Bronchial epithelial cell (primary cell): ENCODE results near the gene MRPL40. TPM values are rescaled to one million over a fixed set of nuclear protein-coding genes. Genes with fewer than 3 reads are reported as not detected.
A peak's percentile ranks its signal among the peaks of the same experiment; 100 is the strongest.

Source experiments
- DNase-seq: peaks from one replicate; pipeline ENCODE4 v3.0.0-alpha.2; 2010; ENCODE audit warnings: low read depth
- FAIRE-seq: peaks from 2 replicates; lab custom pipeline; 2011; peaks lifted over from hg19 to GRCh38; lab: Jason Lieb, UNC
- H3K27me3 ChIP-seq: 2 replicates; pipeline ENCODE4 v1.5.1; 2011; ENCODE audit warnings: low read length; ENCODE audit not compliant: control insufficient read depth, insufficient read depth
- H3K36me3 ChIP-seq: 2 replicates; pipeline ENCODE4 v1.5.1; 2011; ENCODE audit warnings: low read length; ENCODE audit not compliant: control insufficient read depth, insufficient read depth
- H3K4me3 ChIP-seq: 2 replicates; pipeline ENCODE4 v1.5.1; 2011; ENCODE audit warnings: mild to moderate bottlenecking, low read depth, low read length, control low read depth
- CTCF ChIP-seq: IDR thresholded peaks from 2 replicates; pipeline ENCODE4 v1.5.1; 2011; ENCODE audit warnings: mild to moderate bottlenecking, moderate library complexity, low read length, control low read depth, inconsistent platforms; ENCODE audit not compliant: insufficient read depth, severe bottlenecking
- total RNA-seq: library from RNA; depleted of rRNA; stranded (reverse); fragments of >200 nt; gene quantifications from 2 replicates; pipeline ENCODE4 v1.2.1, GENCODE V29; 2014

MRPL40 gene
- total RNA-seq, result 60.8 and 61.7 TPM in 2 replicates

- no peak for FAIRE-seq
These were observed at the start of gene MRPL40 for GRCh38 chr22:19432133-19432851. MRPL40 (plus strand) TSS chr22:19432545; CDS start chr22:19432555, 10 bp downstream.

GRCh38 chr22:19383292-19383691 is 49.1 kb upstream of the MRPL40 start:
- Histone ChIP-seq H3K36me3 (peaks cover 34% of the 10 kb centered on the region), H3K27me3 (no peaks in the 10 kb centered on the region), H3K4me3 (no peak overlapping the region)
- FAIRE-seq (no peak), DNase-seq (no peak)
- no peak for TF ChIP-seq CTCF

More at GRCh38 chr22:19432133-19432851, at the start of gene MRPL40:
- H3K27me3 ChIP-seq, result no peaks in the 10 kb centered on the region
- H3K36me3 ChIP-seq, result peaks cover 7% of the 10 kb centered on the region
- peak within 1 kb of the TSS; percentile 84 for H3K4me3 ChIP-seq
- DNase-seq, result peak; percentile 76
- TF ChIP-seq CTCF, result peak; percentile 3

- Histone ChIP-seq H3K36me3 (peaks cover 38% of the 10 kb centered on the region), H3K4me3 (no peak overlapping the region), H3K27me3 (no peaks in the 10 kb centered on the region)
- no peak for TF ChIP-seq CTCF
- no peak for FAIRE-seq
- no peak for DNase-seq
These were observed 47.0 kb upstream of the MRPL40 start for GRCh38 chr22:19385221-19385906.

- H3K4me3 ChIP-seq, result no peak overlapping the region
- DNase-seq (no peak), FAIRE-seq (peak; percentile 60)
- TF ChIP-seq CTCF, result no peak
- peaks cover 40% of the 10 kb centered on the region for H3K36me3 ChIP-seq
- no peaks in the 10 kb centered on the region for H3K27me3 ChIP-seq
These were observed 46.1 kb upstream of the MRPL40 start for GRCh38 chr22:19386248-19386647.

- Histone ChIP-seq H3K4me3 (no peak overlapping the region), H3K36me3 (peaks cover 44% of the 10 kb centered on the region), H3K27me3 (no peaks in the 10 kb centered on the region)
- no peak for TF ChIP-seq CTCF
- DNase-seq, result no peak
- no peak for FAIRE-seq
These were observed 45.3 kb upstream of the MRPL40 start for GRCh38 chr22:19387038-19387437.
